AG04450 (cell line): ENCODE results near the gene MEI1. TPM values are rescaled to one million over a fixed set of nuclear protein-coding genes. Genes with fewer than 3 reads are reported as not detected.

Experiments
- CTCF ChIA-PET: fragments of 300-600, 350-600 bp; formaldehyde crosslinking; extraction: SDS; loops from one replicate; lab custom pipeline; 2022; ENCODE audit warnings: antibody characterized with exemption, inconsistent platforms; lab: Charles Lee
- POLR2A ChIA-PET: fragments of 350-600 bp; formaldehyde crosslinking; extraction: SDS; loops from one replicate; lab custom pipeline; 2021; ENCODE audit warnings: antibody characterized with exemption, inconsistent platforms; lab: Yijun Ruan, JAX
- DNase-seq: peaks from one replicate; pipeline ENCODE4 v3.0.0-alpha.2; 2011; ENCODE audit warnings: low read depth, low spot score
- H3K27ac ChIP-seq: one replicate; pipeline ENCODE4 v1.5.1; 2012; ENCODE audit warnings: low read depth, low read length, control low read depth
- H3K27me3 ChIP-seq: one replicate; pipeline ENCODE4 v1.6.0; 2012; ENCODE audit warnings: low read length; ENCODE audit not compliant: control insufficient read depth, insufficient read depth
- H3K4me3 ChIP-seq: 2 replicates; pipeline ENCODE4 v1.5.1; 2011; ENCODE audit warnings: mild to moderate bottlenecking, low read depth, low read length, control low read depth
- H3K9me3 ChIP-seq: 2 replicates; pipeline ENCODE4 v1.5.1; 2012; ENCODE audit warnings: low read length; ENCODE audit not compliant: control insufficient read depth, insufficient read depth
- polyA plus RNA-seq: library from polyadenylated mRNA; depleted of rRNA; stranded (reverse); fragments of >200 nt; gene quantifications from 2 replicates; pipeline ENCODE4 v1.2.3, GENCODE V29; 2011
- TF ChIP-seq, protein P1 (sequence below): IDR thresholded peaks from 2 replicates; pipeline ENCODE4 v1.5.1; 2011; ENCODE audit warnings: low read depth, low read length, control low read depth, inconsistent platforms

The MEI1 gene
- polyA plus RNA-seq, 1 experiment, result 0.22 TPM

DNA sequence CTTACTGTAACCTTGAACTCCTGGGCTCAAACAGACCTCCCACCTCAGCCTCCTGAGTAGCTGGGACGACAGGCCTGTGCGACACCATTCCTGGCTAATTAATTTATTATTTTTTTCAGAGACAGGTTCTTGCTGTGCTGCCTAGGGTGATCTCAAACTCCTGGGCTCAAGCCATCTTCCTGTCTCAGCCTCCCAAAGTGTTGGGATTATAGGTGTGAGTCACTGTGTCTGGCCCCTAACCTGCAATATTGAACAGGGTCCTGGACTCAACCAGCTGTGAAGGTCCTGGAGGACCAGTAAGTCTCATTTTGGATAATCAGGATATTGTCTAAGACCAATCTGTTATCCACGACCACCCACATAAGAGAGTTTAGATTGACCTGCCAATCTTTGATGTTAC lies 116.4 kb downstream of the MEI1 start:
- no peak for DNase-seq
- ChIA-PET CTCF (no interaction called here), POLR2A (no interaction called here)
- Histone ChIP-seq H3K4me3 (no peak overlapping the region), H3K27ac (no peak overlapping the region), H3K27me3 (no peaks in the 10 kb centered on the region), H3K9me3 (no peaks in the 10 kb centered on the region)
- TF ChIP-seq, protein P1, sequence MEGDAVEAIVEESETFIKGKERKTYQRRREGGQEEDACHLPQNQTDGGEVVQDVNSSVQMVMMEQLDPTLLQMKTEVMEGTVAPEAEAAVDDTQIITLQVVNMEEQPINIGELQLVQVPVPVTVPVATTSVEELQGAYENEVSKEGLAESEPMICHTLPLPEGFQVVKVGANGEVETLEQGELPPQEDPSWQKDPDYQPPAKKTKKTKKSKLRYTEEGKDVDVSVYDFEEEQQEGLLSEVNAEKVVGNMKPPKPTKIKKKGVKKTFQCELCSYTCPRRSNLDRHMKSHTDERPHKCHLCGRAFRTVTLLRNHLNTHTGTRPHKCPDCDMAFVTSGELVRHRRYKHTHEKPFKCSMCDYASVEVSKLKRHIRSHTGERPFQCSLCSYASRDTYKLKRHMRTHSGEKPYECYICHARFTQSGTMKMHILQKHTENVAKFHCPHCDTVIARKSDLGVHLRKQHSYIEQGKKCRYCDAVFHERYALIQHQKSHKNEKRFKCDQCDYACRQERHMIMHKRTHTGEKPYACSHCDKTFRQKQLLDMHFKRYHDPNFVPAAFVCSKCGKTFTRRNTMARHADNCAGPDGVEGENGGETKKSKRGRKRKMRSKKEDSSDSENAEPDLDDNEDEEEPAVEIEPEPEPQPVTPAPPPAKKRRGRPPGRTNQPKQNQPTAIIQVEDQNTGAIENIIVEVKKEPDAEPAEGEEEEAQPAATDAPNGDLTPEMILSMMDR, result no peak

DNA sequence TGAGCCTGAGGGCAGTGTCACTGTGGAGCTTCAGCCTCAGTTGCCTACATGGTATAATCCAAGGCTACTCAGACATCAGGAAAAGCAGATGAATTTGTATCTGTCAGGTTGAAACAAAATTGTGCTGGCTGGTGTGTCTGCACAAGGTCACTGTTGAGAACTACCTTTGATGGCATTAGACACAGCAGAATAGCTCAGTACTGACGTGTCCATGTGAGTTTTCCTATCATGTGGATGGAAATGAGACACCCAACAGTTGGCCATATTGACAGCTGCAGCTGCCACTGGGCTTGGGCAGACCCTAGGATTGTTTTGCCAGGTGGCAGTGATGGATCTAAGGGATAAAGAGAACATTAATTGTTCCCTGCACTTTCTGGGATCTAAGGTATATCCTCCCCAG lies 116.9 kb downstream of the MEI1 start:
- TF ChIP-seq, protein P1, result no peak
- Histone ChIP-seq H3K27me3 (no peaks in the 10 kb centered on the region), H3K9me3 (no peaks in the 10 kb centered on the region), H3K4me3 (no peak overlapping the region), H3K27ac (no peak overlapping the region)
- CTCF ChIA-PET, result no interaction called here
- DNase-seq, result no peak
- POLR2A ChIA-PET, result no interaction called here

DNA sequence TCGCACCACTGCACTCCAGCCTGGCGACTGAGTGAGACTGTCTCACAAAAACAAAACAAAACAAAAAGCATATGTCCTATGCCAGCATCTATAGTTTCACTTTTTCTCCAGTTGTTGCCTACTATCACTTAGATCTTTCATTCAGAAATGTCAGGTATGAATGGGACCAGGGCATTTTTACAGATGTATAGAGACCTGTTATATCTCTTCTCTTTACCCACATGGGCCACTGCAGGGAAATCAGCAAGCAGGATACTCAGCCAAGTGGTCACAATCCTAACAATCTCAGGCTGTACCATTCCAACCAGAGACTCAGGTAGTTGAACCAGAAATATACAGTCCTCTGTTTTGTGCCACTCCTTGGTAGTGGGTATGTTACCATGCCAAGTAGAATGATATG lies 117.6 kb downstream of the MEI1 start:
- no peak overlapping the region for H3K27ac ChIP-seq
- CTCF ChIA-PET, result no interaction called here
- TF ChIP-seq, protein P1, result no peak

DNA sequence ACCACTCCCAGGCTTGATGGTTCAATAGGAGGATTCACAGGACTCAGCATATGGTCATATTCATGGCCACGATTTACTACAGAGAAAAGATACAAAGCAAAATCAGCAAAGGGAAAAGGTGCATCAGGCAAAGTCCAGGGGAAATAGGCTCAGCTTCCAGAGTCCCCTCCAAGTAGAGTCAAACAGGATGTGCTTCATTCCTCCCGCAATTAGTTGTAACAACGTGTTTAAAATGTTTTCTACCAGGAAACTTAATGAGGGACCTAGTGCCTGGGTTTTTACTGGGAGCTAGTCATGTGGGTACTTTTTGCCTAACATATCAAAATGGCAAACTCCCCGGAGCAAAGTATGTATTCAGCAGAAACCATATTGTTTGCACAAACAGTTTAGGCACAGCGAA lies 118.7 kb downstream of the MEI1 start:
- no peak overlapping the region for H3K27ac ChIP-seq
- POLR2A ChIA-PET, result no interaction called here
- TF ChIP-seq, protein P1, result no peak
- no peak for DNase-seq
- CTCF ChIA-PET, result no interaction called here
- no peaks in the 10 kb centered on the region for H3K27me3 ChIP-seq
- no peak overlapping the region for H3K4me3 ChIP-seq
- H3K9me3 ChIP-seq, result no peaks in the 10 kb centered on the region

More for the DNA sequence above, 117.6 kb downstream of the MEI1 start:
- Histone ChIP-seq H3K9me3 (no peaks in the 10 kb centered on the region), H3K27me3 (no peaks in the 10 kb centered on the region), H3K4me3 (no peak overlapping the region)
- no peak for DNase-seq
- POLR2A ChIA-PET, result no interaction called here

DNA sequence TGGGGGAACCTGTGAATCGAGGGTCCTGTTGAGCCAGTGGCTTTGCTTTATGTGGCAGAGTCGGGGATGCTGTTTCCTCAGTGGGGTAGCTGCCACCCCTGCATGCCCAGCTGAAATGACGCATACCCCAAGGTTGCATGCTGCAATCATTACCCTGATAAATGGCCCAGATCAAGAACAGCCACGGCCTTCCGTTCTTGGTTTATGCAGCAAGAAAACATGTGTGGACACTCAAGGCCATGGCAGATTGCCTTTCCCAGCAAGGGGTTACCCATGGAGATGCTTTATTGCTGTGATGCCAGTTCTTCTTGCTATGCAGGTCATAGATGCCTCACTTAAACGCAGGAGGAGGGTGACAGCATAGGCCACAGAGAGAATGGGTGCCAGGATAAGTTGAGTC lies 119.3 kb downstream of the MEI1 start:
- ChIA-PET CTCF (no interaction called here), POLR2A (no interaction called here)
- H3K27me3 ChIP-seq, result no peaks in the 10 kb centered on the region
- no peak overlapping the region for H3K27ac ChIP-seq
- no peak for DNase-seq
- TF ChIP-seq, protein P1, result no peak
- H3K9me3 ChIP-seq, result no peaks in the 10 kb centered on the region
- H3K4me3 ChIP-seq, result no peak overlapping the region
